Measurements from ENCODE around the gene ANKRD12.

Gene ANKRD12

GRCh38 chr18:9296233-9297006 is 159.8 kb downstream of the ANKRD12 start:
- no peak for DNase-seq

GRCh38 chr18:9297007-9297393 is 160.4 kb downstream of the ANKRD12 start:
- DNase-seq = no peak

GRCh38 chr18:9304388-9305070 is 167.9 kb downstream of the ANKRD12 start:
- DNase-seq = no peak

- no peak for DNase-seq
Measured at GRCh38 chr18:9319333-9319732, 182.8 kb downstream of the ANKRD12 start.

GRCh38 chr18:9321017-9321452 is 184.5 kb downstream of the ANKRD12 start:
- no peak for DNase-seq

- DNase-seq = no peak
Measured at GRCh38 chr18:9321736-9322135, 185.2 kb downstream of the ANKRD12 start.

- DNase-seq = no peak
Measured at GRCh38 chr18:9322744-9323143, 186.2 kb downstream of the ANKRD12 start.

GRCh38 chr18:9323750-9324445 is 187.3 kb downstream of the ANKRD12 start:
- no peak for DNase-seq

- DNase-seq = no peak
Measured at GRCh38 chr18:9325716-9326115, 189.1 kb downstream of the ANKRD12 start.

- no peak for DNase-seq
Measured at GRCh38 chr18:9328776-9329175, 192.2 kb downstream of the ANKRD12 start.

GRCh38 chr18:9329471-9329870 is 192.9 kb downstream of the ANKRD12 start:
- DNase-seq = no peak

- DNase-seq = no peak
Measured at GRCh38 chr18:9330419-9330818, 193.8 kb downstream of the ANKRD12 start.

- peak; percentile 66 for DNase-seq
Measured at GRCh38 chr18:9333441-9334328, 197.1 kb downstream of the ANKRD12 start.

- DNase-seq = peak; percentile 66
Measured at GRCh38 chr18:9334329-9334972, 197.9 kb downstream of the ANKRD12 start, which contains the start of gene TWSG1. TWSG1 (plus strand) TSS chr18:9334773; CDS start chr18:9337230, 2,457 bp downstream.

GRCh38 chr18:9334973-9335696 is 198.6 kb downstream of the ANKRD12 start:
- peak; percentile 12 for DNase-seq
